Spinal cord (tissue), 10 donors: ENCODE data around the gene GRM7. TPM values are rescaled to one million over a fixed set of nuclear protein-coding genes. Genes with fewer than 3 reads are reported as not detected.

ENCODE experiments used
- DNase-seq, 6 donors: peaks; one replicate each; pipeline versions ENCODE4 v3.0.0 to v3.0.0-alpha.2; 2013 to 2015; ENCODE audit warnings: low spot score in 6 of 6, low read depth in 4 of 6
- H3K27ac ChIP-seq: one replicate; pipeline ENCODE4 v1.5.1; 2013; ENCODE audit warnings: low read depth, low read length, control low read depth
- H3K27me3 ChIP-seq: one replicate; pipeline ENCODE4 v1.6.1; 2013; ENCODE audit warnings: low read length; ENCODE audit not compliant: control insufficient read depth, insufficient read depth
- H3K36me3 ChIP-seq: one replicate; pipeline ENCODE4 v1.6.1; 2013; ENCODE audit warnings: low read length; ENCODE audit not compliant: control insufficient read depth, insufficient read depth
- H3K4me1 ChIP-seq: one replicate; pipeline ENCODE4 v1.6.1; 2013; ENCODE audit warnings: low read length; ENCODE audit not compliant: control insufficient read depth, insufficient read depth
- H3K4me3 ChIP-seq: one replicate; pipeline ENCODE4 v1.5.1; 2013; ENCODE audit warnings: low read depth, low read length, control low read depth
- H3K9me3 ChIP-seq: one replicate; pipeline ENCODE4 v1.6.1; 2013; ENCODE audit warnings: low read length; ENCODE audit not compliant: control insufficient read depth, insufficient read depth
- WGBS: methylation state at CpG from one replicate; pipeline ENCODE4 v1.1.5; 2013; ENCODE audit warnings: missing lambda C conversion rate; ENCODE audit not compliant: insufficient coverage; 5-methylcytosine and 5-hydroxymethylcytosine counted together
- polyA plus RNA-seq, 2 donors: library from polyadenylated mRNA; unstranded; fragments of 120-200 nt; gene quantifications; one replicate each; pipeline ENCODE4 v1.2.1, GENCODE V29; 2013; ENCODE audit not compliant: insufficient read length in 2 of 2
- total RNA-seq, 2 donors: library from RNA; depleted of rRNA in 1 of 2; stranded (reverse); fragments of 120-200 nt in 1 of 2; fragments of >200 nt in 1 of 2; gene quantifications; one replicate each; pipeline versions ENCODE4 v1.2.3 to v1.2.4, GENCODE V29; 2013 to 2014
- donor health status: healthy.

Gene GRM7
- total and polyA plus RNA-seq, 4 donors: 9.6 to 37.0 (median 30.3) TPM

DNA sequence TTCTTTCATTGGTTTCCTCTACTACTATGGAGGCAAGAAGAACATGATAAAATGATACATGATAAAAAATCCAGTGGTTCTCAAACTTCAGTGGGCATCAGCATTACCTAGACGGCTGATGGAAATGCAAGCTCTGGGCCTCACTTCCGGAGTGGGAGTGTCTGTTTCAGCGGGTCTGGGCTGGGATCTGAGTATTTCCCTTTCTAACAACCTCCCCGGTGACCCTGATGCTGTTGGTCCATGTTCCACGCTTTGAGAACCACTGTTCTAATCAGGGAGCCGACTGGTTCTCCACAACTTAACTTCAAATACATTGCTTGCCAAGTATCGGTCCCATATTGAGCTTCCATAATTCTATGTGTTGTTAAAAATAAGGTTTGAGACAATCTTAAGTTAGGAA is 928.4 kb downstream of the GRM7 start:
- Histone ChIP-seq H3K9me3 (no peaks in the 10 kb centered on the region), H3K4me3 (no peak overlapping the region), H3K27me3 (no peaks in the 10 kb centered on the region), H3K27ac (no peak overlapping the region), H3K36me3 (no peaks in the 10 kb centered on the region), H3K4me1 (no peaks in the 10 kb centered on the region)
- 90% methylated on average over 2 of the region's 7 CpGs for WGBS
- no peak for DNase-seq

DNA sequence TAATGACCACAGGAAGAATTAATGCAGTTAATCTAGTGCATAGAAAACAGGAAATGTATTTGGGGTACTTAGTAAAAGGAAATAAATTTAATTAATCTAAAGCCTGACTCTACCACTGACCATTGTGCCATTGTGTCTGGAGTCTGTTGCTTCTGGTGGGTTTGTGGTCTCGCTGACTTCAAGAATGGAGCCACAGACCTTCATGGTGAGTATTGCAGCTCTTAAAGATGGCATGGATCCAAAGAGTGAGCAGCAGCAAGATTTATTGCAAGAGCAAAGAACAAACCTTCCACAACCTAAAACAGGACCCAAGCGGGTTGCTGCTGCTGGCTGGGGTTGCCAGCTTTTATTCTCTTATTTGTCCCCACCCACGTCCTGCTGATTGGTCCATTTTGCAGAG is 929.2 kb downstream of the GRM7 start:
- no peak overlapping the region for H3K4me3 ChIP-seq
- no peak for DNase-seq
- 58% methylated on average over 2 of the region's 3 CpGs for WGBS
- no peaks in the 10 kb centered on the region for H3K4me1 ChIP-seq
- no peaks in the 10 kb centered on the region for H3K9me3 ChIP-seq
- H3K27ac ChIP-seq: no peak overlapping the region
- no peaks in the 10 kb centered on the region for H3K27me3 ChIP-seq
- H3K36me3 ChIP-seq: no peaks in the 10 kb centered on the region
